ENCODE measurements around the gene PIAS4.
"Not testable (repeated sequence)": the region's sequence is repeated elsewhere in the genome, so short reads cannot be mapped to it uniquely, and the experiment has no call there.

Gene PIAS4

GRCh38 chr19:3998667-3999412 is 8.7 kb upstream of the PIAS4 start:
- DNase-seq (ENCODE audit: low spot score) = not testable (repeated sequence)

- not testable (repeated sequence) for DNase-seq (ENCODE audit: low spot score)
Measured at GRCh38 chr19:4000798-4001197, 6.7 kb upstream of the PIAS4 start.

- DNase-seq (ENCODE audit: low spot score) = not testable (repeated sequence)
Measured at GRCh38 chr19:4005436-4005835, 2.1 kb upstream of the PIAS4 start.

GRCh38 chr19:4007836-4008539 is 452 bp downstream of the PIAS4 start:
- DNase-seq (ENCODE audit: low spot score) = no peak

- DNase-seq (ENCODE audit: low spot score) = no peak
Measured at GRCh38 chr19:4009990-4010807, 2.7 kb downstream of the PIAS4 start.

- no peak for DNase-seq (ENCODE audit: low spot score)
Measured at GRCh38 chr19:4010808-4011110, 3.2 kb downstream of the PIAS4 start.

GRCh38 chr19:4011430-4011829 is 3.9 kb downstream of the PIAS4 start:
- not testable (repeated sequence) for DNase-seq (ENCODE audit: low spot score)

GRCh38 chr19:4012092-4012974 is 4.8 kb downstream of the PIAS4 start:
- no peak for DNase-seq (ENCODE audit: low spot score)

GRCh38 chr19:4012975-4013634 is 5.6 kb downstream of the PIAS4 start:
- DNase-seq (ENCODE audit: low spot score) = no peak

- no peak for DNase-seq (ENCODE audit: low spot score)
Measured at GRCh38 chr19:4013886-4014540, 6.5 kb downstream of the PIAS4 start.

- DNase-seq (ENCODE audit: low spot score) = no peak
Measured at GRCh38 chr19:4014541-4015491, 7.3 kb downstream of the PIAS4 start.

- DNase-seq (ENCODE audit: low spot score) = no peak
Measured at GRCh38 chr19:4015705-4016402, 8.3 kb downstream of the PIAS4 start.

- no peak for DNase-seq (ENCODE audit: low spot score)
Measured at GRCh38 chr19:4016486-4016885, 8.9 kb downstream of the PIAS4 start.

- no peak for DNase-seq (ENCODE audit: low spot score)
Measured at GRCh38 chr19:4016903-4017638, 9.5 kb downstream of the PIAS4 start.

GRCh38 chr19:4018140-4018613 is 10.6 kb downstream of the PIAS4 start:
- no peak for DNase-seq (ENCODE audit: low spot score)

- no peak for DNase-seq (ENCODE audit: low spot score)
Measured at GRCh38 chr19:4018775-4019504, 11.4 kb downstream of the PIAS4 start.

GRCh38 chr19:4019578-4019977 is 12.0 kb downstream of the PIAS4 start:
- DNase-seq (ENCODE audit: low spot score) = no peak

Data from LoVo (cell line).